Endothelial cell of umbilical vein (primary cell): ENCODE data around the gene CACNG8. TPM values are rescaled to one million over a fixed set of nuclear protein-coding genes. Genes with fewer than 3 reads are reported as not detected.

Experiments
- BruUV-seq: library from RNA; stranded (reverse); fragments of 400-500 nt; replicated peaks from 2 replicates; lab custom pipeline; 2021; lab: Mats Ljungman, UMichigan
- CTCF ChIA-PET: fragments of 300-600, 350-600 bp; sonication (Branson Sonifier 250); formaldehyde crosslinking; loops from one replicate; lab custom pipeline; 2021; ENCODE audit warnings: antibody characterized with exemption, inconsistent platforms; lab: Charles Lee
- POLR2A ChIA-PET: fragments of 300-600, 350-600 bp; sonication (Branson Sonifier 250); formaldehyde crosslinking; loops from one replicate; lab custom pipeline; 2021; ENCODE audit warnings: antibody characterized with exemption, inconsistent platforms; lab: Charles Lee
- DNase-seq: peaks from one replicate; pipeline ENCODE4 v3.0.0-alpha.2; 2011; ENCODE audit warnings: low read depth, low spot score
- FAIRE-seq: peaks from 2 replicates; lab custom pipeline; 2011; peaks lifted over from hg19 to GRCh38; lab: Jason Lieb, UNC
- H2AFZ ChIP-seq: 2 replicates; pipeline ENCODE4 v1.6.0; 2012; ENCODE audit warnings: low read depth, low read length, control low read depth, inconsistent platforms
- H3K27ac ChIP-seq: 2 replicates; pipeline ENCODE4 v1.5.1; 2011; ENCODE audit warnings: low read depth, mild to moderate bottlenecking, control low read depth, low read length, moderate library complexity; ENCODE audit not compliant: insufficient read depth
- H3K27me3 ChIP-seq, 2 experiments: 2 replicates each; pipeline versions ENCODE4 v1.6.0 to v1.6.1; 2011; ENCODE audit warnings: low read length in 2 of 2, mixed read lengths in 1 of 2; ENCODE audit not compliant: control insufficient read depth in 2 of 2, insufficient read depth in 2 of 2
- H3K36me3 ChIP-seq, 2 experiments: 2 replicates in 1 of 2; 3 replicates in 1 of 2; pipeline ENCODE4 v1.5.1; 2011; ENCODE audit warnings: low read length in 2 of 2, mild to moderate bottlenecking in 1 of 2, moderate library complexity in 1 of 2; ENCODE audit not compliant: control insufficient read depth in 2 of 2, insufficient read depth in 2 of 2; ENCODE audit errors: extremely low read depth in 1 of 2
- H3K4me1 ChIP-seq: 3 replicates; pipeline ENCODE4 v1.5.1; 2011; ENCODE audit warnings: mild to moderate bottlenecking, low read length; ENCODE audit not compliant: control insufficient read depth, insufficient read depth; ENCODE audit errors: extremely low read depth
- H3K4me2 ChIP-seq: 2 replicates; pipeline ENCODE4 v1.6.1; 2011; ENCODE audit warnings: low read length, control low read depth, mixed read lengths; ENCODE audit not compliant: insufficient read depth
- H3K4me3 ChIP-seq, 3 experiments: fragments of 200-600 bp in 1 of 3; sonication (generic), shearing (Covaris generic) in 1 of 3; replicated peaks in 1 of 3; 2 replicates each; pipeline ENCODE4 v1.5.1; 2011 to 2016; ENCODE audit warnings: control low read depth in 3 of 3, low read length in 3 of 3, mild to moderate bottlenecking in 2 of 3, inconsistent platforms in 1 of 3, low read depth in 1 of 3, moderate library complexity in 1 of 3; ENCODE audit not compliant: insufficient read depth in 1 of 3
- H3K79me2 ChIP-seq: 2 replicates; pipeline ENCODE4 v1.6.0; 2012; ENCODE audit warnings: low read length, inconsistent platforms; ENCODE audit not compliant: control insufficient read depth, insufficient read depth
- H3K9ac ChIP-seq: replicated peaks from 2 replicates; pipeline ENCODE3; 2011; ENCODE audit warnings: low read length, control low read depth; ENCODE audit not compliant: insufficient read depth; ENCODE audit errors: extremely low read depth
- H3K9me1 ChIP-seq: replicated peaks from 3 replicates; pipeline ENCODE4 v1.6.0; 2011; ENCODE audit warnings: mild to moderate bottlenecking, low read length; ENCODE audit not compliant: control insufficient read depth, insufficient read depth; ENCODE audit errors: extremely low read depth
- H3K9me3 ChIP-seq: replicated peaks from 2 replicates; pipeline ENCODE4 v1.5.1; 2012; ENCODE audit warnings: low read length, inconsistent platforms; ENCODE audit not compliant: control insufficient read depth, insufficient read depth
- H4K20me1 ChIP-seq: replicated peaks from 2 replicates; pipeline ENCODE3; 2011; ENCODE audit warnings: mild to moderate bottlenecking, low read length; ENCODE audit not compliant: control insufficient read depth, insufficient read depth; ENCODE audit errors: extremely low read depth
- EZH2 ChIP-seq: IDR thresholded peaks from 2 replicates; pipeline ENCODE4 v1.6.1; 2012; ENCODE audit warnings: borderline replicate concordance, low read depth, mild to moderate bottlenecking, moderate library complexity, low read length, inconsistent platforms; ENCODE audit not compliant: severe bottlenecking
- JUN ChIP-seq: IDR thresholded peaks from 2 replicates; pipeline ENCODE4 v1.6.1; 2011; ENCODE audit warnings: borderline replicate concordance, low read depth; ENCODE audit not compliant: insufficient read length, insufficient read depth
- MYC ChIP-seq: IDR thresholded peaks from one replicate; pipeline ENCODE4 v1.6.1; 2011; ENCODE audit warnings: mild to moderate bottlenecking, low read depth, low read length
- POLR2AphosphoS5 ChIP-seq: IDR thresholded peaks from 2 replicates; pipeline ENCODE4 v1.6.1; 2012; ENCODE audit warnings: low read depth, mild to moderate bottlenecking, control low read depth, low read length, moderate library complexity; ENCODE audit not compliant: insufficient read depth
- dilution Hi-C: fragments of 300-500 bp; cut with MboI; formaldehyde crosslinking; loops from one replicate; pipeline ENCODE4 v1.15.0; 2019; ENCODE audit warnings: low sequenced_read_pairs; ENCODE audit not compliant: extremely low pct_ligation_motif_present
- intact Hi-C: fragments of 100-400 bp; cut with micrococcal nuclease; formaldehyde crosslinking; loops from one replicate; pipeline ENCODE4 v1.10.0; 2022
- polyA plus RNA-seq, 4 experiments: library from polyadenylated mRNA; depleted of rRNA in 3 of 4; stranded (reverse) in 3 of 4; unstranded in 1 of 4; fragments of >200 nt; gene quantifications; 2 replicates each; pipeline versions ENCODE4 v1.2.1 to v1.2.3, GENCODE V29; 2011 to 2012; ENCODE audit warnings: missing spikeins in 1 of 4
- total RNA-seq: library from RNA; stranded (reverse); gene quantifications from 2 replicates; pipeline ENCODE4 v1.2.3, GENCODE V29; 2021

Gene CACNG8
- total and polyA plus RNA-seq, 2 donors (not counting 3 experiments of a cell fraction or from before 2014, with no cell fraction given), result 0.18 to 1.7 TPM

DNA sequence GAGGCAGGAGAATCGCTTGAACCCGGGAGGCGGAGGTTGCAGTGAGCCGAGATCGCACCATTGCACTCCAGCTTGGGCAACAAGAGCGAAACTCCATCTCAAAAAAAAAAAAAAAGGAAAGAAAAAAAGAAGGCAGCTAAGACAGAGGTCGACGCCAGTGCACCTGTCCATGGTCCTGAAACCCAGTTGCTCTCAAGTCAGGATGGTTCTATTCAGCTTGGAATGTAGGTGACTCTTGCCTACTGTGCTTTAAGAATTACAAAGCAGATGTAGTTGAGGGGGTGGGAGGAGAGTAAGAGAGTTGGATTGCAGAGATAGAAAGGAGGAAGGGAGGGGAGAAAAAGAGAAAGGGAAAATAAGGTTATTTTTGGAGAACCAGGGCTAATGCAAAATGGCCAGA, 35.0 kb upstream of the CACNG8 start:
- H3K27me3 ChIP-seq, result no peaks in the 10 kb centered on the region
- H2AFZ ChIP-seq, result no peak overlapping the region
- no peaks in the 10 kb centered on the region for H3K79me2 ChIP-seq
- no peaks in the 10 kb centered on the region for H3K36me3 ChIP-seq
- H3K9ac ChIP-seq, result no peak overlapping the region
- no peak overlapping the region for H3K4me3 ChIP-seq
- H3K4me2 ChIP-seq, result no peak overlapping the region
- H3K9me3 ChIP-seq, result no peaks in the 10 kb centered on the region
- no peaks in the 10 kb centered on the region for H4K20me1 ChIP-seq
- dilution Hi-C loops (no loop called here), intact Hi-C loops (loop anchor here (1.0 kb wide), 1 partner anchor 24 kb away; no protein-coding TSS in a partner anchor)
- H3K9me1 ChIP-seq, result no peaks in the 10 kb centered on the region
- TF ChIP-seq POLR2AphosphoS5 (no peak), MYC (no peak), EZH2 (no peak)
- POLR2A ChIA-PET, result interaction anchor here (0.6 kb wide), 1 partner anchor 51 kb away, joined by 4 read pairs; no protein-coding TSS in a partner anchor
- no peak overlapping the region for H3K27ac ChIP-seq
- CTCF ChIA-PET, result interaction anchor here (0.6 to 1.6 kb wide), 5 partner anchors 10 to 102 kb away, joined by 3 to 6 read pairs (median 4); no protein-coding TSS in a partner anchor
- H3K4me1 ChIP-seq, result no peaks in the 10 kb centered on the region
- DNase-seq (peak; percentile 51), FAIRE-seq (peak; percentile 77)
- no TSS peak for BruUV-seq

DNA sequence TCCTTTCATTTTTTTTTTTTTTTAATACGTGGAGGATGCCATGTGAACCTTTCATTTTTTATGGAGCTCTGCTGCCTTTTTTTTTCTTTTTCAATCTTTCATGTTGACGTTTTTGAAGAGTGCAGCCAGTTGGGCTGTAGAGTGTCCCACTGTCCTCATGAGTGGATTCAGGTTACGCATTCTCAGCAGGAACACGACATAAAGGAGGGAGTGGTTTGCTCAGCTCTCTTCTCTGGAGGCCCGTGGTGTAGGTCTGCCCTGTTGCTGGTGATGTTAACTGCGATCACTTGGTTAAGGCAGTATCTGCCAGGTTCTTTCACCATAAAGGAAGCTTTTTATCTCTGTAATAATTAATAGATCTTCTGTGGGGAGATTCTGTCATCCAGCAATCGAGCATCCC, 26.7 kb upstream of the CACNG8 start:
- H3K4me3 ChIP-seq, result no peak overlapping the region
- intact Hi-C loops, result no loop called here
- no TSS peak for BruUV-seq

More for the DNA sequence above, 26.7 kb upstream of the CACNG8 start:
- CTCF ChIA-PET, result interaction anchor here (1.3 to 1.4 kb wide), 2 partner anchors 91 to 94 kb away, joined by 3 to 8 read pairs; no protein-coding TSS in a partner anchor
- no peak overlapping the region for H3K4me2 ChIP-seq
- H3K79me2 ChIP-seq, result no peaks in the 10 kb centered on the region
- H3K36me3 ChIP-seq, result no peaks in the 10 kb centered on the region
- no peaks in the 10 kb centered on the region for H3K9me1 ChIP-seq
- TF ChIP-seq JUN (no peak), EZH2 (no peak)
- no peaks in the 10 kb centered on the region for H3K27me3 ChIP-seq
- H2AFZ ChIP-seq, result no peak overlapping the region
- POLR2A ChIA-PET, result no interaction called here
- H3K27ac ChIP-seq, result no peak overlapping the region
- no peak for FAIRE-seq
- H4K20me1 ChIP-seq, result no peaks in the 10 kb centered on the region
- H3K9me3 ChIP-seq, result no peaks in the 10 kb centered on the region
- H3K4me1 ChIP-seq, result no peaks in the 10 kb centered on the region
- dilution Hi-C loops, result no loop called here
- H3K9ac ChIP-seq, result no peak overlapping the region
- no peak for DNase-seq
